Parietal lobe (tissue), 1 donor: ENCODE results near the gene GSTT4. TPM values are rescaled to one million over a fixed set of nuclear protein-coding genes. Genes with fewer than 3 reads are reported as not detected.

Experiments
- total RNA-seq: library from RNA; depleted of rRNA; stranded (reverse); fragments of >200 nt; gene quantifications from one replicate; pipeline ENCODE4 v1.2.3, GENCODE V29; 2014

The GSTT4 gene
- not detected for total RNA-seq

DNA sequence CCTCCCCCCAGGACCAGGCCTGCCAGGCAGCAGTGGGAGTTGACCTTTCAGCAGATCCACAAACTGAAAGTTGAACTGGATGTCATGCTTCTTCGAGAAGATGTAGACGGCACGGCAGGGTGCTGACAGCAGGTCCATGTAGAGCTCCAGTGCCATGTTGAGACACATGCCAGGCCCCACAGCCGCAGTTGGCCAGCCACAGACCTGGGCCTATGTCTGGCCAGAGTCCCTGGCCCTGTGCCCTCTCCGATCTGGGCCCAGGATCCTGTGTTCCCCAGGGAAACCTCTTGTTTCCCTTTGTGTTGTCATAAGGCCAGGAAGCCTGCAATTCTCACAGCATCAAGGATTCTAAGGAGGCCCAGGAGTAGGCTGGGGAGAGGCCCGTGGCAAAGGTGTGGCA, at the start of gene GSTT4:
TSS of gene GSTT4 (minus strand) at position 253 of the 400 bp plus-strand sequence. CDS start at position 156, 97 bp downstream.

DNA sequence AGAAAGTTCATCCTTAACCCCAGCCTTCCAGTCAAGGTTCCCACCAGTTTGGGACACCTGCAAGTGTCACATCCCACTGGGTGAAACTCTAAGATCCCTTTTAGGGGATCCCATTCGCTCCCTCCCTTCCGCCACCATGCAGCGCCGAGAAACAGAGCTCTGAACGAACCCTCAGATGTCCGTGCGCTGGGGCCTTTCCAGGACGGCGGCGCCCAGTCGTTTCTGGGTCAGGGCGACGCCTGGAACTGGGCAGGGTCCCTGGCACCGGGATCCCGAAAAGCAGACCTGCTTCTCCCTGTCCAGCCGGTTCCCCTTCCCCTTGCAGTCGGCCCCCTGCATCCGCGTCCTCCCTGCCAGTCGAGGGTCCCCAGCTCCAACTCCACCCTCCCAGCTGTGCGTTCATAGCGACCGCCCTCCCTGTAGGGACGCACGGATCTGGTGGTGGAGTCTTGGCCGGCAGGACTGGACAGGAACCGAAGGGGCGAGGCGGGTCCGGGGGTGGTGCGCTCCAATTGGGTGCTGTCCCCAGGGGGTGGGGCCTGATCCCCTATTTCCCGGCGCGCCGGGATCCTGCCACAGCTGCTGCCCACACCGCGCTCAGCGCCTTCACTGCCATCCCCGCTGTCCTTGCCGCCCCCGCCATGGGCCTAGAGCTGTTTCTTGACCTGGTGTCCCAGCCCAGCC, 25.6 kb downstream of the GSTT4 start, which contains the start of gene GSTT2:
TSS of gene GSTT2 (plus strand) at position 578 of the 684 bp plus-strand sequence.

DNA sequence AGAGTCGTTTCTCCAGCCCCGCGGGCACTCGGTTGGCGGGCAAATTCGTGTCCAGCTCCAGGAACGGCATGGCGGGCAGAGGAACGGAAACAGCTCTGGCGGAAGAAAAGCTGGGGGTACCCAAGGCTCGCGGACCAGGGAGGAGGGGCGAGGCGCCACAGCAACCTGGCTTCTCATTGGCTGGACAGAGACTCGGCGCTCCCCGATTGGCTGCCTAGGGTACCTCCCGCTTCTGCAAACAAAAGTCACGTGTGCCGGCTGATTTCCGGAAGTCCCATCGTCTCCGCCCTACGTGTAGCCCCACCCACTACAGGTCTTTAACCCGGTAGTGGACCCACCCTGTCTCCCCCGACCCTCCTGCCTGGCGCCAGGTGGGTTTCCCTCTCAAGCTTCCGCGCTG, 30.9 kb downstream of the GSTT4 start, which contains the start of gene DDT:
TSS of gene DDT (minus strand) at position 97 of the 400 bp plus-strand sequence. CDS start at position 70, 27 bp downstream.

DNA sequence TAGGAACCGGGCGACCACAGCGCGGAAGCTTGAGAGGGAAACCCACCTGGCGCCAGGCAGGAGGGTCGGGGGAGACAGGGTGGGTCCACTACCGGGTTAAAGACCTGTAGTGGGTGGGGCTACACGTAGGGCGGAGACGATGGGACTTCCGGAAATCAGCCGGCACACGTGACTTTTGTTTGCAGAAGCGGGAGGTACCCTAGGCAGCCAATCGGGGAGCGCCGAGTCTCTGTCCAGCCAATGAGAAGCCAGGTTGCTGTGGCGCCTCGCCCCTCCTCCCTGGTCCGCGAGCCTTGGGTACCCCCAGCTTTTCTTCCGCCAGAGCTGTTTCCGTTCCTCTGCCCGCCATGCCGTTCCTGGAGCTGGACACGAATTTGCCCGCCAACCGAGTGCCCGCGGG, 38.7 kb downstream of the GSTT4 start, which contains the start of gene DDTL:
TSS of gene DDTL (plus strand) at position 321 of the 400 bp plus-strand sequence. CDS start at position 348, 27 bp downstream.

DNA sequence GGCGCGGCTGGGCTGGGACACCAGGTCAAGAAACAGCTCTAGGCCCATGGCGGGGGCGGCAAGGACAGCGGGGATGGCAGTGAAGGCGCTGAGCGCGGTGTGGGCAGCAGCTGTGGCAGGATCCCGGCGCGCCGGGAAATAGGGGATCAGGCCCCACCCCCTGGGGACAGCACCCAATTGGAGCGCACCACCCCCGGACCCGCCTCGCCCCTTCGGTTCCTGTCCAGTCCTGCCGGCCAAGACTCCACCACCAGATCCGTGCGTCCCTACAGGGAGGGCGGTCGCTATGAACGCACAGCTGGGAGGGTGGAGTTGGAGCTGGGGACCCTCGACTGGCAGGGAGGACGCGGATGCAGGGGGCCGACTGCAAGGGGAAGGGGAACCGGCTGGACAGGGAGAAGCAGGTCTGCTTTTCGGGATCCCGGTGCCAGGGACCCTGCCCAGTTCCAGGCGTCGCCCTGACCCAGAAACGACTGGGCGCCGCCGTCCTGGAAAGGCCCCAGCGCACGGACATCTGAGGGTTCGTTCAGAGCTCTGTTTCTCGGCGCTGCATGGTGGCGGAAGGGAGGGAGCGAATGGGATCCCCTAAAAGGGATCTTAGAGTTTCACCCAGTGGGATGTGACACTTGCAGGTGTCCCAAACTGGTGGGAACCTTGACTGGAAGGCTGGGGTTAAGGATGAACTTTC, 44.0 kb downstream of the GSTT4 start, which contains the start of gene GSTT2B:
TSS of gene GSTT2B (minus strand) at position 112 of the 688 bp plus-strand sequence. CDS start at position 48, 64 bp downstream.

Other genes with a start within 250 kb of the GSTT4 start
- not detected for gene C22orf15, start 242.5 kb downstream of the GSTT4 start, total RNA-seq
- gene CHCHD10, start 237.5 kb downstream of the GSTT4 start, total RNA-seq = 5.3 TPM
- 23.8 TPM for gene MMP11, start 232.6 kb downstream of the GSTT4 start, total RNA-seq
- 56.0 TPM for gene SMARCB1, start 218.5 kb downstream of the GSTT4 start, total RNA-seq
- 2.2 TPM for gene DERL3, start 166.4 kb downstream of the GSTT4 start, total RNA-seq
- 25.4 TPM for gene SLC2A11, start 147.6 kb downstream of the GSTT4 start, total RNA-seq
- 82.9 TPM for gene MIF, start 111.1 kb downstream of the GSTT4 start, total RNA-seq
- gene GSTT2B, start 44.3 kb downstream of the GSTT4 start, total RNA-seq = 1.9 TPM
- 2.5 TPM for gene DDTL, start 38.6 kb downstream of the GSTT4 start, total RNA-seq
- gene DDT, start 31.0 kb downstream of the GSTT4 start, total RNA-seq = 37.9 TPM
- gene GSTT2, start 25.3 kb downstream of the GSTT4 start, total RNA-seq = 0.94 TPM
- 114 TPM for gene CABIN1, start 5.9 kb upstream of the GSTT4 start, total RNA-seq
- gene SUSD2, start 176.0 kb upstream of the GSTT4 start, total RNA-seq = 0.31 TPM
- 1.3 TPM for gene GGT5, start 239.6 kb upstream of the GSTT4 start, total RNA-seq